Measurements from ENCODE around the gene PARD6A.

The PARD6A gene

DNA sequence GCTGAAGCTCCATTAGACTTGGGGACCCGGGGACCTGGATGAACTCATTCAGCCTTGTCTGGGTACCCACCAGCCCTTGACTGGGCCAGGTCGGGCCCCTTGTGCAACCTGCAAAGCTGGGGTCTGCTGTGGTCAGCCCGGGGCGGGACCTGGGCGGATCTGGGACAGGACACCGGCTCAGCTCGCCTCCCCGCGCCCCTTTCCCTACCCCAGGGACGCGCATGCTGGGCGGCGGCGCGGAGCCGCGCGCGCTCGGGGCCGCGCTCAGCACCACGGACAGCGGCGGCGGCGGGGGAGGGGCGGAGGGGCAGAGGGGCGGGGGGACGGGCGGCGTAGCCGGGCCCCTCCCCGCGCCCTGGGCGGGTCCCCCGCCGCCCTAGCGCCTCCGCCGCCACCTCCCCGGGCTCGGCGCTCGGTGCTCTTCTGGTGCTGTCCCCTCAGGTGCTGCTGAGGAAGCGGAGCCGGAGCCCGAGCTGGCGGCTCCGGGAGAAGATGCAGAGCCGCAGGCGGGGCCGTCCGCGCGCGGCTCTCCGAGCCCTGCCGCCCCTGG lies 8.1 kb upstream of the PARD6A start:
- TF ChIP-seq, protein P1, sequence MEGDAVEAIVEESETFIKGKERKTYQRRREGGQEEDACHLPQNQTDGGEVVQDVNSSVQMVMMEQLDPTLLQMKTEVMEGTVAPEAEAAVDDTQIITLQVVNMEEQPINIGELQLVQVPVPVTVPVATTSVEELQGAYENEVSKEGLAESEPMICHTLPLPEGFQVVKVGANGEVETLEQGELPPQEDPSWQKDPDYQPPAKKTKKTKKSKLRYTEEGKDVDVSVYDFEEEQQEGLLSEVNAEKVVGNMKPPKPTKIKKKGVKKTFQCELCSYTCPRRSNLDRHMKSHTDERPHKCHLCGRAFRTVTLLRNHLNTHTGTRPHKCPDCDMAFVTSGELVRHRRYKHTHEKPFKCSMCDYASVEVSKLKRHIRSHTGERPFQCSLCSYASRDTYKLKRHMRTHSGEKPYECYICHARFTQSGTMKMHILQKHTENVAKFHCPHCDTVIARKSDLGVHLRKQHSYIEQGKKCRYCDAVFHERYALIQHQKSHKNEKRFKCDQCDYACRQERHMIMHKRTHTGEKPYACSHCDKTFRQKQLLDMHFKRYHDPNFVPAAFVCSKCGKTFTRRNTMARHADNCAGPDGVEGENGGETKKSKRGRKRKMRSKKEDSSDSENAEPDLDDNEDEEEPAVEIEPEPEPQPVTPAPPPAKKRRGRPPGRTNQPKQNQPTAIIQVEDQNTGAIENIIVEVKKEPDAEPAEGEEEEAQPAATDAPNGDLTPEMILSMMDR (IDR thresholded peaks at IDR 0.05; ENCODE audit: borderline replicate concordance, control extremely low read depth, extremely low read depth, insufficient read depth, missing control alignments), result no peak
- no peak for DNase-seq (ENCODE audit: low spot score)
- in situ Hi-C loops (cut with MboI; ENCODE audit: low sequenced_read_pairs, unreplicated experiment), result no loop called here

DNA sequence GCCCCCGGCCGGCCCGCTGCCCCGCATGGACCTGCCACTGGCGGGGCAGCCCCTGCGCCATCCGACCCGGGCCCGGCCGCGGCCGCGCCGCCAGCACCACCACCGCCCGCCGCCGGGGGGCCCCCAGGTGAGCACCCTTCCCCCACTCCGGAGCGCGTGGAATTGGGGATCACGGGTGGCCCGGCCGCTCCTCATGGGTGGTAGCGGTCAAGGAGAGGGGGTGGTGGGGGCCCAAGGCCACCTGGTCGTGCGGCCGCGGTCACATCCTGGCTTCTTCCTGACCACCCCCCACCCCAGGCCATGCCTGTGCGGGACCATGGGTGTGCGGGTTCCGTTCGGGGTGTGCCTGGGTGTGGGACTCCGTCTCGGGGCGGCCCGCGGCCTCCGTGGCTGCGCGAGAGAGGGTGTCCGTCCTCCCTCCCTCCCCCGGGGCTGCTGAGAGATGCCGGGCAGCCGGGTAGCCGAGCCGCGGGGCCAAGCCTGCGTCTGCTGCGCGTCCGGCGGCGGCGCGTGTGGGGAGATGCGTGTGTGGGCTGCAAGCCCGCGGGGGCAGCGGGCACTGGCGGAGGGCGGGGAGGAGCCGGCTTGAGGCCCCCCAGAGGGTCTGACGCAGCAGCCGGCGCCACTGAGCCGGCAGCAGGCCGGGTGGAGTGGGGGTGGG lies 7.5 kb upstream of the PARD6A start:
- in situ Hi-C loops (cut with MboI; ENCODE audit: low sequenced_read_pairs, unreplicated experiment), result no loop called here
- no peak for DNase-seq (ENCODE audit: low spot score)
- TF ChIP-seq, protein P1 (IDR thresholded peaks at IDR 0.05; ENCODE audit: borderline replicate concordance, control extremely low read depth, extremely low read depth, insufficient read depth, missing control alignments), result no peak

DNA sequence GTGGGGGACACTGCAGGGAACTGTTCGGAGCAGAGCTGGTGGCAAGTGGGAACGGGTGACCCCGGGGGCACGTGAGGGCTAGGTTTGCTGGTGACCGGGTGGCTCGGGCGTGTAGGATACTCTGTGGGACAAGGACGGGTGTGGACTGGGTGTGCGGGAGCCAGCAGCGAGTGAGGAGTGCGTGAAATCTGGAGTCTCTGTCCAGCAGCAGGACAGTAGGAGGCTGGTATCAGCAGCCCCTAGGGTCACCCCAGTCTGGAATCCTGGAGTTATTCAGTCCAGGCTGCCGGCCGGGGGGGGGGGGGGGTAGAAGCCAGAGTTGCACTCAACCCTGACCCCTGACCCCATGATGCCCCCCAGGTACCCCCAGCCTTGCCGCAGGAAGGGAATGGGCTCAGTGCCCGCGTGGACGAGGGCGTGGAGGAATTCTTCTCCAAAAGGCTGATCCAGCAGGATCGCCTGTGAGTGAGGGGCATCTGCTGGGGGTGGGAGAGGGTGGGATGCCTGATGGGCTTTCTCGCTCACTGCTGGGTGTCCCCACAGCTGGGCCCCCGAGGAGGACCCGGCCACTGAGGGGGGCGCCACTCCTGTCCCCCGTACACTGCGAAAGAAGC lies 6.9 kb upstream of the PARD6A start:
- TF ChIP-seq, protein P1 (IDR thresholded peaks at IDR 0.05; ENCODE audit: borderline replicate concordance, control extremely low read depth, extremely low read depth, insufficient read depth, missing control alignments), result no peak
- DNase-seq (ENCODE audit: low spot score), result no peak
- in situ Hi-C loops (cut with MboI; ENCODE audit: low sequenced_read_pairs, unreplicated experiment), result no loop called here

DNA sequence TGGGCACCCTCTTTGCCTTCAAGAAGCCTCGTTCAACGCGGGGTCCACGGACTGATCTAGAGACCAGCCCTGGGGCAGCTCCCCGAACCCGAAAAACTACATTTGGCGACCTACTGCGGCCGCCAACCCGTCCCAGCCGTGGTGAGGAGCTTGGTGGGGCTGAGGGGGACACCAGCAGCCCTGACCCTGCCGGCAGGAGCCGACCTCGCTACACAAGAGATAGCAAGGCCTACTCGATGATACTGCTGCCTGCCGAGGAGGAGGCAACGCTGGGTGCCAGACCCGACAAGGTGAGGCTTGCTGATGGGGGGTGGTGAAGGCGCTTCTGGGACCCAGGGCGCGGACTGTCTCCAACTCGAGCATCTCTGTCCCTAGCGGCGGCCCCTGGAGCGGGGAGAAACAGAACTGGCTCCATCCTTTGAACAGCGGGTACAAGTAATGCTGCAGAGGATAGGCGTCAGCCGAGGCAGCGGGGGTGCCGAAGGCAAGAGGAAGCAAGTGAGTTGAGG lies 6.3 kb upstream of the PARD6A start:
- in situ Hi-C loops (cut with MboI; ENCODE audit: low sequenced_read_pairs, unreplicated experiment), result no loop called here
- no peak for DNase-seq (ENCODE audit: low spot score)
- TF ChIP-seq, protein P1 (IDR thresholded peaks at IDR 0.05; ENCODE audit: borderline replicate concordance, control extremely low read depth, extremely low read depth, insufficient read depth, missing control alignments), result no peak

DNA sequence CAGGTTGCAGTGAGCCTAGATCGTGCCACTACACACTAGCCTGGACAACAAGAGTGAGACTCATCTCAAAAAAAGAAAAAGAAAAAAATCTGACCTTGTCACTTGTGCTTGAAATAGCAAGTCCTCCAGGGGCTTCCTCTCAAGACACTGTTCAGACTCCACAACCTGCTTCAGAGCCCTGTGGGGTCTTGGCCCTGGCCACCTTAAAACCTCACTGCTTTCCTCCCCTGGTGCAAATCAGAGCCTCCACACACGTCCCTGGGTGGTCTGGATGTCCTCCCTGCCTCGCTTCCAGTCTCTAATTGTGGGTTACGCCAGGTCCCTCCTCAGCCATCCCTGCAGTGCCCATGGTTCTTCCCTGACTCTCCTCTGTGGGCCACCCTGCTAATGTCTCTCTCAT lies 5.4 kb upstream of the PARD6A start:
- TF ChIP-seq, protein P1 (IDR thresholded peaks at IDR 0.05; ENCODE audit: borderline replicate concordance, control extremely low read depth, extremely low read depth, insufficient read depth, missing control alignments), result no peak
- in situ Hi-C loops (cut with MboI; ENCODE audit: low sequenced_read_pairs, unreplicated experiment), result no loop called here

DNA sequence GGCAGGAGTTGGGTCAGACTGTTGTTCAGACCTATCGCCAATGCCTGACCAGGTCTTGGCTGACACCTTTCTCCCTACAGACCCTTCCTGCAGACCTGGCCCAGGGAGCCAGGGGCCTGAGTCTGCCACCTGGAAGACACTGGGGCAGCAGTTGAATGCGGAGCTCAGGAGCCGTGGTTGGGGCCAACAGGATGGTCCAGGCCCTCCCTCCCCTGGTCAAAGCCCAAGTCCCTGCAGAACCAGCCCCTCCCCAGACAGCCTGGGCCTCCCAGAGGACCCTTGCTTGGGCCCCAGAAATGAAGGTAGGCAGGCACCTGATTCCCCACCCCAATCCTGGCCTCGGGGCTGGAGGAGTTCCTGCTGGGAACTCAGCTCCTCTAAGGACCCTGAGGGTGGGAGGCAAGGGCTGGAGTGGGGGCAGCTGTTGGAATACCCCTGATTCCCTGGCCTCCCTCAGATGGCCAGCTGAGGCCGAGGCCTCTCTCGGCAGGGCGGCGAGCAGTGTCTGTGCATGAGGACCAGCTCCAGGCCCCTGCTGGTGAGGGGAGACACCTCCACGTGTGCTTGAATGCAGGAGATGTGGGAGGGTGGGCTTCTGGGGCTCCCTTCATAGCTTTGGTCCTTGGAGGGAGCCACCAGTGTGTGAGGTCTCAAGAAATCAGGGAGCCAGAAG lies 4.3 kb upstream of the PARD6A start:
- TF ChIP-seq, protein P1 (IDR thresholded peaks at IDR 0.05; ENCODE audit: borderline replicate concordance, control extremely low read depth, extremely low read depth, insufficient read depth, missing control alignments), result no peak
- no peak for DNase-seq (ENCODE audit: low spot score)
- in situ Hi-C loops (cut with MboI; ENCODE audit: low sequenced_read_pairs, unreplicated experiment), result no loop called here

More for the DNA sequence above, 5.4 kb upstream of the PARD6A start:
- DNase-seq (ENCODE audit: low spot score), result no peak
